HG03139 (cell line): ENCODE results near the gene CCL25.

ENCODE experiments used
- ATAC-seq: cut with Tn5 transposase; IDR thresholded peaks from one replicate; pipeline ENCODE4 v1.9.1; 2021; ENCODE audit not compliant: unreplicated experiment

CCL25 gene

DNA sequence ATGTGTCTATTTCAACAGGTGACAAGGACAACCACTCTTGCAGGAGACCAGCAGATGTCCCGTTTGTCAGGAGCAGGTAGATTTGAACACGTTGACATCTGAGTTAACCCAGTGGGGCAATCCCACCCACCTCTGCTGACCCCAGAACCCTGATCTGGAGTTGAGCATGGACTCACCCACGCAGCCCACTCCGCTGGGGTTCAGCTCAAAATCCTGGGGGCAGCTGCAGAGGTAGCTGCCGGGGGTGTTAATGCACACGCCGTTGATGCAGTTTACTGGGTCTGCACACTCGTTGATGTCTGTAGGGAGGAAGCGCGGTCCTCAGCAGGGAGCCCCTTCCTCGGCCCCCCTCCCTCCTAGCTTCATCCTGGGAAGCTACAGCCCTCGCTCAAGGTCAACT is 56.9 kb downstream of the CCL25 start:
- no peak for ATAC-seq

DNA sequence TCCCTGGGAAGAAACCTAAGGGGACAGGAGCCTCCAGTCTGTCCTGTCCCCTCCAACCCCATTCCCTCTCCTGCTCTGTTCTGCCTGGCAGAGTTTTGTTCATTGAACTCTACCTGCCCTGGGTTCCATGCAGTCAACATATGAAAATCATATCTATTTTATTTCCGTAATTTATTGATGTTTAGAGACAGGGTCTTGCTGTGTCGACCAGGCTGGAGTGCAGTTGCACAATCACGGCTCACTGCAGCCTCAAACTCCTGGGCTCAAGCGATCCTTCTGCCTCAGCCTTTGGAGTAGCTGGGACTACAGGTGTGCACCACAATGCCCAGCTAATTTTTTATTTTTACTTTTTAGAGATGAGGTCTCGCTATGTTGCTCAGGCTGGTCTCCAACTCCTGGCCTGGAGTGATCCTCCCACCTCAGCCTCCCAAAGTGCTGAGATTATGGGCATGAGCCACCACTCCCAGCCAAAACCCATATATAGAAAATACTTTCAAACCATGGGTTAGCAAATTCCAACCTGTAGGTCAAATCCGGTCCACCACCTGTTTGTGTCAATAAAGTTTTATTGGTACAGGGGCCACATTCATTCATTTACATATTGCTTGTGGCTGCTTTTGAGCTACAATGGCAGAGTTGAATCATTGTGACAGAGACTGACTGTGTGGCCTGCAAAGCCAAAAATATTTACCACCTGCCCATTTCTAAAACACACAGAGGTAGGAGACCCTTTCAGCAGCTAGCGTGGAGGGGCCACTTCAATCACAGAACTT is 57.5 kb downstream of the CCL25 start:
- ATAC-seq: no peak

DNA sequence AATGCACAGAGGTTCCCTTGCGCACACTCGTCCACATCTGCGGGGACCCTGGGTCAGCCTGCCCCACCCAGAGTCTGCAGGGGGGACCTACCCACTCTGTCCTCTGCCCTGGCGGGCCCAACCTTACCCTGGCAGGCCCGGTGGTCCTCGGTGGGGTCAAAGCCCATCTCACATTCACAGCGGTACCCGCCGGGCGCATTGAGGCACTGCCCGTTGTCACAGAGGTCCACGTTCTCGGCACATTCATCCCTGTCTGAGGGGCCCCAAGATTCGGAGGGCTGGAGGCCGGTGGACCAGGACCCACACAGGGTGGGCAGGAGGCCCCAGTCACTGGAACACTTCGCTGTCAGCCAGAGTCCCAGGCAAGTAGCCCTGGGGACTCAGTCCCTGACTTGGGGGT is 58.4 kb downstream of the CCL25 start:
- ATAC-seq: no peak

DNA sequence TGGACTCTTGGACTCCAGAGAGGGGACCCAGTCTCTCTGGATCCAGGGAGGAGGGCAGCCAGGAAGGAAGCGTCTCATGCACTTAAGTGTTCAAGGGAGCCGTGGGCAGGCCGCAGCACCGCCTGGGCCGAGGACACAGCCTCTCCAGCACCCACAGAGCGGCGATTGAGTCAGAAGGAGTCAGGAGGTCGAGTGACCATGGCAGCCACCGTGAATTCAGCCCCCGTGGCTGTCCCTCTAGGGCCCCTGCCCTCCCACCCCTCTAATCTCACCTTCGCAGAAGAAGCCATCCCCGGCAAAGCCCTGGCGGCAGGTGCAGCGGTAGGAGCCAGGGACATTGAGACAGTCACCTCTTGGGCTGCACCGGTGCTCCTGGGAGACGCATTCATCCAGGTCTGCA is 58.8 kb downstream of the CCL25 start:
- no peak for ATAC-seq
